ENCODE results near the gene ZFAND6.
"Not testable (repeated sequence)": the region's sequence is repeated elsewhere in the genome, so short reads cannot be mapped to it uniquely, and the experiment has no call there.

Gene ZFAND6

DNA sequence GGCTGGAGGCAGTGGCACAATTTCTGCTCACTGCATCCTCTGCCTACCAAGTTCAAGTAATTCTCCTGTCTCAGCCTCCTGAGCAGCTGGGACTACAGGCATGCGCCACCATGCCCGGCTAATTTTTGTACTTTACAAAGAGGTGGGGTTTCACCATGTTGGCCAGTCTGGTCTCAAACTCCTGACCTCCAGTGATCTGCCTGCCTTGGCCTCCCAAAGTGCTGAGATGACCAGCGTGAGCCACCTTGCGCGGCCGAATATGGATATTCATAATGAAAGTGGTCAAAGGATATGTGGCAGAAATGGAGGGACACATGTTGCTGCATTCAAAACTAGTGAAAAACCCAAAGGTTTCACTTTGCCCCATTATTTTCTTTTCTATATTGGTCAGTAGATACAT lies 40.2 kb downstream of the ZFAND6 start:
- no CpG with 5 or more reads among the region's 6 CpGs for WGBS (ENCODE audit: extremely low coverage, insufficient coverage, insufficient read length)
- not testable (repeated sequence) for H3K14ac ChIP-seq (ENCODE audit: low read length)

DNA sequence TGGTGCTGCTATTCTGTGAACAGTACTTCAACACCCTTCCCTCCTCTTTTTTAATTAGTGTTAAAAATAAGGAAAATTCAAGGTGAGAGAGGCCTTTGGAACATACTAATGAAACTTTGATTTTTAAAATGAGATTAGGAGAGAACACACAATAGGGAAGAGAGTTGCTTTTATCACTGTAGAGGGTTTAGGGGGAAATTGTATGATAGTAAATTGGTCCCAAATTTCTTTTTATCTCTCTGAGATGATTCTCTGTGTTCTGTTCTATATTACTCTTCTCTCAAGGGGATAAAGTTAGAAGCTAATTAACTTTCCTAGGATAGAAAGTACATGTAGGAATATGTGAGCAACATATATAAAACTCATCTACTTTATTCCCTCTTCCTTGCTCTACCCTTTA lies 40.8 kb downstream of the ZFAND6 start:
- Histone ChIP-seq H3K4ac (ENCODE audit: low read depth, low read length) (no peak overlapping the region), H3K9me3 (ENCODE audit: insufficient read depth, low read depth, low read length) (no peaks in the 10 kb centered on the region), H3K14ac (ENCODE audit: low read length) (no peak overlapping the region)

More for the DNA sequence above, 40.2 kb downstream of the ZFAND6 start:
- not testable (repeated sequence) for H4K12ac ChIP-seq (ENCODE audit: low read depth, low read length); H4K91ac ChIP-seq (ENCODE audit: low read depth, low read length); H3K79me1 ChIP-seq (ENCODE audit: low read length); H3K23ac ChIP-seq (ENCODE audit: low read length); H3K27ac ChIP-seq (ENCODE audit: low read depth, low read length); H2BK5ac ChIP-seq (ENCODE audit: low read depth, low read length, poor library complexity); DNase-seq; H3K4me1 ChIP-seq (ENCODE audit: control insufficient read depth in 1 of 2, insufficient read depth in 2 of 2, low read length in 2 of 2); H3K4me3 ChIP-seq (ENCODE audit: low read depth, low read length); H3K4ac ChIP-seq (ENCODE audit: low read depth, low read length); H2AK5ac ChIP-seq (ENCODE audit: low read length); H3K18ac ChIP-seq (ENCODE audit: low read length); H3K79me2 ChIP-seq (ENCODE audit: control insufficient read depth, insufficient read depth, low read length, poor library complexity); H3K4me2 ChIP-seq (ENCODE audit: low read length); H3K36me3 ChIP-seq (ENCODE audit: control insufficient read depth in 1 of 2, insufficient read depth in 2 of 2, low read length in 2 of 2); H3K9me3 ChIP-seq (ENCODE audit: insufficient read depth, low read depth, low read length); H4K8ac ChIP-seq (ENCODE audit: low read depth, low read length); H2AFZ ChIP-seq (ENCODE audit: insufficient read depth, low read length, poor library complexity); H2BK12ac ChIP-seq (ENCODE audit: low read length); H3K9ac ChIP-seq (ENCODE audit: low read length); H2BK120ac ChIP-seq (ENCODE audit: insufficient read depth, low read length, poor library complexity); H3K27me3 ChIP-seq (ENCODE audit: insufficient read depth, low read length)

DNA sequence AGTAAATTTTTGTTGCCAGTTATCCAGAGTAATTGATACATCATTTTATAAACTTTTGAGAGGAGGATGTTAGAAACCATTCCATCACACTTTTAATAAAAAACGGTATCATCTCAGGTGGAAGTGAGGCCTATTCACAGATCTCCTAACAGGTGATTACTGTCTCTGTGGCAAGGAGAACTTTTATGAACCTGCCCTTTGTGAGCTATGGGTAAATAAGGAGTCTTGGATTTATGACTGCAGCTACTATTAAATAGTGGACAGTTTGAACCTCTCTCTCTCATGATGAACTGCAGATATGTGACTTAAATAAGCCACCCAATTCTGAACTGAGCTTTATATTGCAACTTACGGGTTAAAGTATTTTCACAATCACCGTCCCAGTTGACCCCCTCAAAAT lies 45.7 kb downstream of the ZFAND6 start:
- Histone ChIP-seq H3K27me3 (ENCODE audit: insufficient read depth, low read length) (no peaks in the 10 kb centered on the region), H4K91ac (ENCODE audit: low read depth, low read length) (no peak overlapping the region), H2AK5ac (ENCODE audit: low read length) (no peak overlapping the region), H3K23ac (ENCODE audit: low read length) (no peak overlapping the region), H3K9me3 (ENCODE audit: insufficient read depth, low read depth, low read length) (no peaks in the 10 kb centered on the region), H3K27ac (ENCODE audit: low read depth, low read length) (no peak overlapping the region), H4K8ac (ENCODE audit: low read depth, low read length) (no peak overlapping the region), H3K14ac (ENCODE audit: low read length) (no peak overlapping the region), H3K4ac (ENCODE audit: low read depth, low read length) (no peak overlapping the region), H2BK120ac (ENCODE audit: insufficient read depth, low read length, poor library complexity) (no peak overlapping the region), H2BK5ac (ENCODE audit: low read depth, low read length, poor library complexity) (no peak overlapping the region), H3K4me3 (ENCODE audit: low read depth, low read length) (no peak overlapping the region), H3K4me2 (ENCODE audit: low read length) (no peak overlapping the region), H3K18ac (ENCODE audit: low read length) (no peak overlapping the region), H3K9ac (ENCODE audit: low read length) (no peak overlapping the region), H3K4me1 (ENCODE audit: control insufficient read depth in 1 of 2, insufficient read depth in 2 of 2, low read length in 2 of 2) (no peaks in the 10 kb centered on the region), H4K12ac (ENCODE audit: low read depth, low read length) (no peak overlapping the region), H3K36me3 (ENCODE audit: control insufficient read depth in 1 of 2, insufficient read depth in 2 of 2, low read length in 2 of 2) (peaks cover 5 to 6% of the 10 kb centered on the region in 2 experiments), H3K79me2 (ENCODE audit: control insufficient read depth, insufficient read depth, low read length, poor library complexity) (no peaks in the 10 kb centered on the region), H3K79me1 (ENCODE audit: low read length) (no peaks in the 10 kb centered on the region), H2AFZ (ENCODE audit: insufficient read depth, low read length, poor library complexity) (no peak overlapping the region), H2BK12ac (ENCODE audit: low read length) (no peak overlapping the region)
- DNase-seq, result no peak
- no CpG with 5 or more reads among the region's 3 CpGs for WGBS (ENCODE audit: extremely low coverage, insufficient coverage, insufficient read length)

More for the DNA sequence above, 40.8 kb downstream of the ZFAND6 start:
- H3K4me2 ChIP-seq (ENCODE audit: low read length), result no peak overlapping the region
- DNase-seq, result no peak
- no peaks in the 10 kb centered on the region for H3K79me2 ChIP-seq (ENCODE audit: control insufficient read depth, insufficient read depth, low read length, poor library complexity)
- H2AFZ ChIP-seq (ENCODE audit: insufficient read depth, low read length, poor library complexity), result no peak overlapping the region
- H3K4me3 ChIP-seq (ENCODE audit: low read depth, low read length), result no peak overlapping the region
- H4K8ac ChIP-seq (ENCODE audit: low read depth, low read length), result no peak overlapping the region
- H3K9ac ChIP-seq (ENCODE audit: low read length), result no peak overlapping the region
- H3K4me1 ChIP-seq (ENCODE audit: control insufficient read depth in 1 of 2, insufficient read depth in 2 of 2, low read length in 2 of 2), result no peaks in the 10 kb centered on the region
- H4K12ac ChIP-seq (ENCODE audit: low read depth, low read length), result no peak overlapping the region
- H3K23ac ChIP-seq (ENCODE audit: low read length), result no peak overlapping the region
- H3K36me3 ChIP-seq (ENCODE audit: control insufficient read depth in 1 of 2, insufficient read depth in 2 of 2, low read length in 2 of 2), result peaks cover 5 to 6% of the 10 kb centered on the region in 2 experiments
- no peak overlapping the region for H2BK5ac ChIP-seq (ENCODE audit: low read depth, low read length, poor library complexity)
- H2AK5ac ChIP-seq (ENCODE audit: low read length), result no peak overlapping the region
- no peak overlapping the region for H3K18ac ChIP-seq (ENCODE audit: low read length)
- H3K27me3 ChIP-seq (ENCODE audit: insufficient read depth, low read length), result no peaks in the 10 kb centered on the region
- no peaks in the 10 kb centered on the region for H3K79me1 ChIP-seq (ENCODE audit: low read length)
- H3K27ac ChIP-seq (ENCODE audit: low read depth, low read length), result no peak overlapping the region
- H2BK12ac ChIP-seq (ENCODE audit: low read length), result no peak overlapping the region
- no peak overlapping the region for H2BK120ac ChIP-seq (ENCODE audit: insufficient read depth, low read length, poor library complexity)
- no peak overlapping the region for H4K91ac ChIP-seq (ENCODE audit: low read depth, low read length)

DNA sequence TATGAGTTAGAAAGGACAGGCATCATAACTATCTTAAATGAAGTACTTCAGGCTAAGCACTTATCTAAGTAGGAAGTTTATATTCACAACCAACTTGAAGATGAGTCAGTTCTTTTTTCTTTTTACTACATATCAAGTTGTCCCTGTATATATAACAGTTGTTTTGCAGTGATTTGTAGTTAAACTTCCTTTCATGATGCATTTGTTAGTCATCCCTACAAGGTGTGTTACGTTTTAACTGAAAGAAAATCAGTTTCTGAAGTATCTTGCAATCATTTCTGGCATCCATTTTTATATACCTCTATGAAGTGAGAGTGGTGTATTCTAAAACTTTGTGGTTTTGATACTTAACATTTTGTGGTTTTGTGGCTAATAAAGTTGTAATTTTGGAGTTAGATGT lies 46.1 kb downstream of the ZFAND6 start:
- Histone ChIP-seq H3K79me1 (ENCODE audit: low read length) (no peaks in the 10 kb centered on the region), H3K18ac (ENCODE audit: low read length) (no peak overlapping the region), H4K8ac (ENCODE audit: low read depth, low read length) (no peak overlapping the region), H3K4me1 (ENCODE audit: control insufficient read depth in 1 of 2, insufficient read depth in 2 of 2, low read length in 2 of 2) (no peaks in the 10 kb centered on the region), H3K14ac (ENCODE audit: low read length) (no peak overlapping the region), H3K4me3 (ENCODE audit: low read depth, low read length) (no peak overlapping the region), H2BK120ac (ENCODE audit: insufficient read depth, low read length, poor library complexity) (no peak overlapping the region), H3K27ac (ENCODE audit: low read depth, low read length) (no peak overlapping the region), H3K4me2 (ENCODE audit: low read length) (no peak overlapping the region), H4K91ac (ENCODE audit: low read depth, low read length) (no peak overlapping the region), H3K27me3 (ENCODE audit: insufficient read depth, low read length) (no peaks in the 10 kb centered on the region), H2AFZ (ENCODE audit: insufficient read depth, low read length, poor library complexity) (no peak overlapping the region), H2BK12ac (ENCODE audit: low read length) (no peak overlapping the region), H3K9me3 (ENCODE audit: insufficient read depth, low read depth, low read length) (no peaks in the 10 kb centered on the region), H3K79me2 (ENCODE audit: control insufficient read depth, insufficient read depth, low read length, poor library complexity) (no peaks in the 10 kb centered on the region), H3K9ac (ENCODE audit: low read length) (no peak overlapping the region), H2BK5ac (ENCODE audit: low read depth, low read length, poor library complexity) (no peak overlapping the region), H2AK5ac (ENCODE audit: low read length) (no peak overlapping the region), H3K4ac (ENCODE audit: low read depth, low read length) (no peak overlapping the region), H4K12ac (ENCODE audit: low read depth, low read length) (no peak overlapping the region), H3K23ac (ENCODE audit: low read length) (no peak overlapping the region), H3K36me3 (ENCODE audit: control insufficient read depth in 1 of 2, insufficient read depth in 2 of 2, low read length in 2 of 2) (peaks cover 5 to 6% of the 10 kb centered on the region in 2 experiments)
- no CpG with 5 or more reads among the region's 1 CpG for whole genome bisulfite sequencing (ENCODE audit: extremely low coverage, insufficient coverage, insufficient read length)
- DNase-seq, result no peak
